Subcutaneous adipose tissue (tissue), 4 donors: ENCODE results near the gene CD19. TPM values are rescaled to one million over a fixed set of nuclear protein-coding genes. Genes with fewer than 3 reads are reported as not detected.

Experiments
- total RNA-seq, 4 donors: library from RNA; depleted of rRNA; stranded (reverse); fragments of >200 nt; gene quantifications; one replicate each; pipeline ENCODE4 v1.1.0, GENCODE V29; 2016
- TF ChIP-seq, protein P1 (sequence below): fragments of 450-650 bp; IDR thresholded peaks from one replicate; pipeline ENCODE4 v1.5.1; 2016; ENCODE audit warnings: low read depth, mild to moderate bottlenecking, control low read depth, antibody characterized with exemption, moderate library complexity

The CD19 gene
- total RNA-seq, 4 donors from 2014 or later, result 0.68 TPM; not detected in 3

DNA sequence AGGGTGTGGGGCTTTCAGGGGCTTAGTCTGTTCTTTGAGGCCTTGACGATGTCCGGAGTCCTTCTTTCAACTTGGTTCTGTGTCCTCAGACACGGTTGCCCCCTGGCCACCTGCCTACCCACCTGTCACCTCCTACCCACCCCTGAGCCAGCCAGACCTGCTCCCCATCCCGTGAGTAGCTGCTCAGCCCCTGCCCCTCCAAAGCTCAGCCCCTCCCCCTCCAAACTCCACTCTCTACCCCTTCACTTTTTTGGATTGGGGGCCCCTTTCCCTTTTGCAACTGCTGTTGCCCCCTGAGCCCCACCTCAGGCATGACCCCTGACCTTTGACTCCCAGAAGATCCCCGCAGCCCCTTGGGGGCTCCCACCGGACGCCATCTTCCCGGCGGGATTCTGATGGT lies 54.3 kb downstream of the CD19 start:
- TF ChIP-seq, protein P1, sequence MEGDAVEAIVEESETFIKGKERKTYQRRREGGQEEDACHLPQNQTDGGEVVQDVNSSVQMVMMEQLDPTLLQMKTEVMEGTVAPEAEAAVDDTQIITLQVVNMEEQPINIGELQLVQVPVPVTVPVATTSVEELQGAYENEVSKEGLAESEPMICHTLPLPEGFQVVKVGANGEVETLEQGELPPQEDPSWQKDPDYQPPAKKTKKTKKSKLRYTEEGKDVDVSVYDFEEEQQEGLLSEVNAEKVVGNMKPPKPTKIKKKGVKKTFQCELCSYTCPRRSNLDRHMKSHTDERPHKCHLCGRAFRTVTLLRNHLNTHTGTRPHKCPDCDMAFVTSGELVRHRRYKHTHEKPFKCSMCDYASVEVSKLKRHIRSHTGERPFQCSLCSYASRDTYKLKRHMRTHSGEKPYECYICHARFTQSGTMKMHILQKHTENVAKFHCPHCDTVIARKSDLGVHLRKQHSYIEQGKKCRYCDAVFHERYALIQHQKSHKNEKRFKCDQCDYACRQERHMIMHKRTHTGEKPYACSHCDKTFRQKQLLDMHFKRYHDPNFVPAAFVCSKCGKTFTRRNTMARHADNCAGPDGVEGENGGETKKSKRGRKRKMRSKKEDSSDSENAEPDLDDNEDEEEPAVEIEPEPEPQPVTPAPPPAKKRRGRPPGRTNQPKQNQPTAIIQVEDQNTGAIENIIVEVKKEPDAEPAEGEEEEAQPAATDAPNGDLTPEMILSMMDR, result no peak

DNA sequence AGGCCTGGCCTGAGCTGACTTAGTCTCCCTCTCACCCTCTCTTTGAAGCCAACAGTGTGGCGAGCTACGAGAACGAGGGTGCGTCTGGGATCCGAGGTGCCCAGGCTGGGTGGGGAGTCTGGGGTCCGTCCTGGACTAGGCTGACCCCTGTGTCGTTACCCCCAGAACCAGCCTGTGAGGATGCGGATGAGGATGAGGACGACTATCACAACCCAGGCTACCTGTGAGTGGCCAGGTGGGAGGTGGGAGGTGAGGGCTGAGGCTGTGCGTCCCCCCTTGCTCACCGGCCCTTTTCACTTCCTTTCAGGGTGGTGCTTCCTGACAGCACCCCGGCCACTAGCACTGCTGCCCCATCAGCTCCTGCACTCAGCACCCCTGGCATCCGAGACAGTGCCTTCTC lies 54.7 kb downstream of the CD19 start:
- TF ChIP-seq, protein P1, result no peak

DNA sequence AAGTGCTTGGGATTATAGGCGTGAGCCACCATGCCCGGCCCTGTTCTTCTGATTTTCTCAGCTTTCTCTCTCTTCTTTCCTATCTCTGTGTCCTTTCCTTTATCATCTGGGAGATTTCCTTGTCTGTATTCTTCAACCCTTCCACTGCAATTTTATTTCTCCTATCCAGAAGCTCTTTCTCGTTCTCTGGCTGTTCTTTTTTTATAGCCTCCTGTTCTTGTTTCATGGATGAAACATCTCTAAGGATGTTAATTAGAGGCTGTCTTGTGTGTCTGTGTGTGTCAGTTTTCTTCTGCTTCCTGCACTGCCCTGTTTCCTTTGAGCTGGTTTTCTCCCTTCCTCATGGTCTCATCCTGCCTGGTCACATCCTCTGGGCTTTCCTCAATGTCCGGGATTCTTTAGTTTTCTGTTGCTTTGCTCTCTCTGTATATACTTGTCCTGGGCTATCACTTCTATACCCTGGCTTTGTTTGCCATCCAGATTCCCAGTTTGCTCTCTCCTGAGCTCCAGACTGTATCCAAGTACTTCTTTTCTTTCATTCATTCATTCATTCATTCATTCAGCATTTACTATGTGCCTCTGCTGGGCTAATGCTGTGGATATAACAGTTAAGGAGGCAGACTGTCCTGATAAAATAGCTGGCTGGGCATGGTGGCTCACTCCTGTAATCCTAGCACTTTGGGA lies 55.5 kb downstream of the CD19 start:
- TF ChIP-seq, protein P1, result no peak

Other genes starting within 250 kb of the CD19 start
- 100 to 1,000 TPM; 129 to 313 (median 232) TPM for gene EIF3C, start 220.5 kb upstream of the CD19 start, total RNA-seq
- 10 to 100 TPM in 2 of 4 donors, 1 to 10 TPM in 2; 1.9 to 14.8 (median 12.4) TPM for gene NPIPB9, start 180.2 kb upstream of the CD19 start, total RNA-seq
- 10 to 100 TPM; 50.5 to 77.4 (median 54.1) TPM for gene ATXN2L, start 109.0 kb upstream of the CD19 start, total RNA-seq
- 100 to 1,000 TPM in 1 of 4 donors, 10 to 100 TPM in 3; 51.5 to 120 (median 79.9) TPM for gene TUFM, start 85.6 kb upstream of the CD19 start, total RNA-seq
- 10 to 100 TPM; 10.5 to 34.7 (median 20.7) TPM for gene SH2B1, start 68.1 kb upstream of the CD19 start, total RNA-seq
- gene ATP2A1, start 53.5 kb upstream of the CD19 start, total RNA-seq, result under 1 TPM in 3 of 4 donors, not detected in 1; 0.19 to 0.44 (median 0.34) TPM
- gene RABEP2, start 6.7 kb upstream of the CD19 start, total RNA-seq, result 10 to 100 TPM in 3 of 4 donors, 1 to 10 TPM in 1; 9.0 to 19.6 (median 16.4) TPM
- gene NFATC2IP, start 19.0 kb downstream of the CD19 start, total RNA-seq, result 10 to 100 TPM; 18.2 to 33.5 (median 23.8) TPM
- 10 to 100 TPM; 15.3 to 24.6 (median 18.9) TPM for gene SPNS1, start 42.8 kb downstream of the CD19 start, total RNA-seq
- 10 to 100 TPM in 1 of 4 donors, 1 to 10 TPM in 3; 3.6 to 10.0 (median 5.3) TPM for gene LAT, start 53.1 kb downstream of the CD19 start, total RNA-seq